ENCODE data around the gene DPP7. TPM values are rescaled to one million over a fixed set of nuclear protein-coding genes. Genes with fewer than 3 reads are reported as not detected.
A peak's percentile ranks its signal among the peaks of the same experiment; 100 is the strongest.

The DPP7 gene
- total and polyA plus RNA-seq, 2 donors (not counting 1 experiment from before 2014, with no cell fraction given): 324 to 506 TPM

DNA sequence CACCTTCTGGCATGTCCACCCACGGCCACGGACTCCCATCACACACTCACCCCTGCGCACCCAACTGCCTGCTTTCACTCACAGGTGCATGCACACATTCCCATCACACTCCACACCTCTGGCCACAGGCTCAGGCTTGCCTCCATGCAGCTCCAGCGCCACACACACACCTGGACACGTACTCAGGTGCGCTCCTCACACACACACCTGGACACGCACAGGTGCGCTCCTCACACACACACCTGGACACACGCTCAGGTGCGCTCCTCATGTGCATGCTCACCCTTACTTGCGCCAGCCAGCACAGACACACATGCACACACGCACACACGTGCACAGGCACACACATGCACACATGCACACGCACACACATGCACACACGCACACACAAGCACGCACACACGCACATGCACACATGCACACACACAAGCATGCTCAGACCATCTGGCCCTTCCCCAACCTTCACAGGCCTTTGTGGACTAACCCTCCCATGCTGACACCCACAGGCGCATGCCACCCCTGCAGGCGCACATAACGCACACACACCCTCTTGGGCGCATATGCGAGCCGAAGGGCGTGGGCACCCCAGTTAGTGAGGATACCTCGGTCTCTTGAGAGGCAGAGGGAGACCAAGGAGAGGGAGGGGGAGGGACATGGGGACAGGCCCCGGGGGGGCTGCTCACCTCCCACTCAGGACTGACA, 32.7 kb upstream of the DPP7 start:
- CTCF ChIA-PET: no interaction called here
- H3K27ac ChIP-seq (ENCODE audit: low read length in 2 of 2): no peak overlapping the region
- H3K4me1 Mint-ChIP-seq: peaks cover 7% of the 10 kb centered on the region
- DNase-seq: no peak
- H3K9me3 ChIP-seq (ENCODE audit: control extremely low read depth in 1 of 3, control insufficient read depth in 2 of 3, insufficient read depth in 1 of 3, low read length in 2 of 3): peaks cover 0 to 21% (median 0%) of the 10 kb centered on the region in 3 donors
- 91% methylated on average over 22 of the region's 26 CpGs for WGBS (ENCODE audit: insufficient coverage)
- no peaks in the 10 kb centered on the region for H3K36me3 ChIP-seq (replicated peaks in 1 of 2; ENCODE audit: control extremely low read depth in 1 of 2, control insufficient read depth in 1 of 2, extremely low read depth in 1 of 2, insufficient read depth in 2 of 2, low read length in 1 of 2)
- H3K9me3 Mint-ChIP-seq (ENCODE audit: insufficient read depth): no peaks in the 10 kb centered on the region
- intact Hi-C loops (cut with micrococcal nuclease): no loop called here
- no peak for ATAC-seq (ENCODE audit: low read depth)
- H3K27me3 ChIP-seq (replicated peaks in 1 of 4; ENCODE audit: control extremely low read depth in 1 of 4, control insufficient read depth in 3 of 4, insufficient read depth in 4 of 4, low read length in 3 of 4): peaks cover 0 to 32% (median 2%) of the 10 kb centered on the region in 4 experiments
- POLR2A ChIA-PET: interaction anchor here (0.6 kb wide), 1 partner anchor 20 kb away, joined by 4 read pairs; no protein-coding TSS in a partner anchor
- H3K9ac ChIP-seq (ENCODE audit: low read length): no peak overlapping the region
- peaks cover 0 to 13% of the 10 kb centered on the region in 2 donors for H3K4me1 ChIP-seq (ENCODE audit: control insufficient read depth in 2 of 2, insufficient read depth in 2 of 2, low read length in 2 of 2)
- no peaks in the 10 kb centered on the region for H3K79me2 ChIP-seq (ENCODE audit: control insufficient read depth, insufficient read depth, low read length)
- no peak overlapping the region for H2AFZ ChIP-seq (ENCODE audit: insufficient read depth, low read depth, low read length, poor library complexity, severe bottlenecking)
- H4K20me1 ChIP-seq (ENCODE audit: control insufficient read depth, insufficient read depth, low read length, poor library complexity, severe bottlenecking): no peaks in the 10 kb centered on the region
- TF ChIP-seq EZH2 (IDR thresholded peaks at IDR 0.05; ENCODE audit: borderline replicate concordance, insufficient read depth, low read depth, low read length, poor library complexity, severe bottlenecking) (no peak), CTCF (IDR thresholded peaks at IDR 0.05) (no peak)
- peak overlapping the region; percentile 78 for H3K27ac Mint-ChIP-seq
- no peak overlapping the region for H3K4me3 ChIP-seq (ENCODE audit: control extremely low read depth in 1 of 5, extremely low read depth in 1 of 5, insufficient read depth in 1 of 5, low read depth in 2 of 5, low read length in 4 of 5)
- H3K27me3 Mint-ChIP-seq: peaks cover 19% of the 10 kb centered on the region
- no peak overlapping the region for H3K4me2 ChIP-seq (replicated peaks; ENCODE audit: low read depth, low read length, poor library complexity, severe bottlenecking)
- H3K4me3 Mint-ChIP-seq: no peak overlapping the region

GRCh38 chr9:137146527-137146918, 32.0 kb upstream of the DPP7 start:
- H3K9me3 Mint-ChIP-seq (ENCODE audit: insufficient read depth): no peaks in the 10 kb centered on the region
- H3K4me3 Mint-ChIP-seq: no peak overlapping the region
- intact Hi-C loops (cut with micrococcal nuclease): no loop called here
- H3K27me3 ChIP-seq (replicated peaks in 1 of 4; ENCODE audit: control extremely low read depth in 1 of 4, control insufficient read depth in 3 of 4, insufficient read depth in 4 of 4, low read length in 3 of 4): peaks cover 0 to 39% (median 4%) of the 10 kb centered on the region in 4 experiments
- H3K9me3 ChIP-seq (ENCODE audit: control extremely low read depth in 1 of 3, control insufficient read depth in 2 of 3, insufficient read depth in 1 of 3, low read length in 2 of 3): peaks cover 0 to 22% (median 0%) of the 10 kb centered on the region in 3 donors
- DNase-seq (no peak), ATAC-seq (ENCODE audit: low read depth) (no peak)
- ChIA-PET POLR2A (interaction anchor here (0.6 kb wide), 2 partner anchors 8 to 19 kb away, joined by 4 to 5 read pairs; no protein-coding TSS in a partner anchor), CTCF (no interaction called here)
- TF ChIP-seq CTCF (IDR thresholded peaks at IDR 0.05) (no peak), EZH2 (IDR thresholded peaks at IDR 0.05; ENCODE audit: borderline replicate concordance, insufficient read depth, low read depth, low read length, poor library complexity, severe bottlenecking) (no peak)
- no peaks in the 10 kb centered on the region for H4K20me1 ChIP-seq (ENCODE audit: control insufficient read depth, insufficient read depth, low read length, poor library complexity, severe bottlenecking)
- H3K4me1 Mint-ChIP-seq: peaks cover 7% of the 10 kb centered on the region
- H3K27ac ChIP-seq (ENCODE audit: low read length in 2 of 2): no peak overlapping the region
- no peak overlapping the region for H3K4me3 ChIP-seq (ENCODE audit: control extremely low read depth in 1 of 5, extremely low read depth in 1 of 5, insufficient read depth in 1 of 5, low read depth in 2 of 5, low read length in 4 of 5)
- H3K79me2 ChIP-seq (ENCODE audit: control insufficient read depth, insufficient read depth, low read length): no peaks in the 10 kb centered on the region
- no peaks in the 10 kb centered on the region for H3K36me3 ChIP-seq (replicated peaks in 1 of 2; ENCODE audit: control extremely low read depth in 1 of 2, control insufficient read depth in 1 of 2, extremely low read depth in 1 of 2, insufficient read depth in 2 of 2, low read length in 1 of 2)
- H3K4me1 ChIP-seq (ENCODE audit: control insufficient read depth in 2 of 2, insufficient read depth in 2 of 2, low read length in 2 of 2): peaks cover 0 to 12% of the 10 kb centered on the region in 2 donors
- H3K9ac ChIP-seq (ENCODE audit: low read length): no peak overlapping the region
- 52% methylated on average over 4 of the region's 9 CpGs for WGBS (ENCODE audit: insufficient coverage)
- no peak overlapping the region for H3K27ac Mint-ChIP-seq
- peaks cover 26% of the 10 kb centered on the region for H3K27me3 Mint-ChIP-seq
- H3K4me2 ChIP-seq (replicated peaks; ENCODE audit: low read depth, low read length, poor library complexity, severe bottlenecking): no peak overlapping the region
- no peak overlapping the region for H2AFZ ChIP-seq (ENCODE audit: insufficient read depth, low read depth, low read length, poor library complexity, severe bottlenecking)
